Heart left ventricle (tissue), 16 donors: ENCODE measurements around the gene TARBP1. TPM values are rescaled to one million over a fixed set of nuclear protein-coding genes. Genes with fewer than 3 reads are reported as not detected.
"Not testable (repeated sequence)": the region's sequence is repeated elsewhere in the genome, so short reads cannot be mapped to it uniquely, and the experiment has no call there.

ENCODE experiments used
- ATAC-seq, 4 donors: fragments of 200-7000 bp; cut with Tn5 transposase; one replicate each; pipeline ENCODE4 v1.9.1; 2020 to 2022; ENCODE audit warnings: moderate library complexity in 4 of 4, mild to moderate bottlenecking in 3 of 4, moderate number of reproducible peaks in 1 of 4
- DNase-seq, 5 donors: peaks; one replicate each; pipeline ENCODE4 v3.0.0-alpha.2; 2020
- H3K27ac ChIP-seq, 12 donors: fragments of 200-600 bp; sonication (generic) in 4 of 12; one replicate each; pipeline versions ENCODE4 v1.5.0 to v1.8.0; 2016 to 2022; ENCODE audit warnings: mild to moderate bottlenecking in 2 of 12
- H3K27me3 ChIP-seq, 9 donors: fragments of 200-600 bp; sonication (generic) in 2 of 9; one replicate each; pipeline versions ENCODE4 v1.5.1 to v1.8.0; 2016 to 2022; ENCODE audit warnings: mild to moderate bottlenecking in 3 of 9
- H3K36me3 ChIP-seq, 9 donors: fragments of 200-600 bp; sonication (generic) in 2 of 9; one replicate each; pipeline versions ENCODE4 v1.5.0 to v1.8.0; 2018 to 2022; ENCODE audit warnings: mild to moderate bottlenecking in 2 of 9
- H3K4me1 ChIP-seq, 12 donors: fragments of 200-600 bp; sonication (generic) in 4 of 12; one replicate each; pipeline versions ENCODE4 v1.5.0 to v1.8.0; 2016 to 2022; ENCODE audit warnings: mild to moderate bottlenecking in 3 of 12
- H3K4me3 ChIP-seq, 12 donors: fragments of 200-600 bp; sonication (generic) in 4 of 12; one replicate each; pipeline versions ENCODE4 v1.5.0 to v1.8.0; 2017 to 2022; ENCODE audit warnings: mild to moderate bottlenecking in 9 of 12, moderate library complexity in 4 of 12
- H3K9me3 ChIP-seq, 12 donors: fragments of 200-600 bp; sonication (generic) in 4 of 12; one replicate each; pipeline versions ENCODE4 v1.5.0 to v1.8.0; 2016 to 2022; ENCODE audit warnings: mild to moderate bottlenecking in 1 of 12
- POLR2A ChIP-seq, 2 donors: fragments of 450-650 bp; IDR thresholded peaks; one replicate each; pipeline ENCODE4 v1.6.1; 2017; ENCODE audit warnings: antibody characterized with exemption in 2 of 2, mild to moderate bottlenecking in 2 of 2, moderate library complexity in 2 of 2
- WGBS, 4 donors: extraction: QIAGEN DNeasy Blood & Tissue Kit in 2 of 4; methylation state at CpG; one replicate each; pipeline versions ENCODE4 v1.1.5 to v1.1.7; 2013 to 2018; 5-methylcytosine and 5-hydroxymethylcytosine counted together
- intact Hi-C, 10 donors: fragments of 100-400 bp; cut with DNase I; formaldehyde crosslinking; loops; one replicate each; pipeline versions ENCODE4 v1.11.1 to v1.14.2; 2022
- polyA plus RNA-seq, 2 donors: library from polyadenylated mRNA; stranded (reverse); fragments of 200-250 nt; gene quantifications; one replicate each; pipeline ENCODE4 v1.2.3, GENCODE V29; 2013
- total RNA-seq, 9 donors: library from RNA; depleted of rRNA in 2 of 9; stranded (reverse); fragments of >200 nt in 2 of 9; fragmentation: NEBNext Ultra II Directional in 3 of 9; extraction: Animal tissue kit (Norgen Biotek cat#: 25700) in 3 of 9; gene quantifications; one replicate each; pipeline versions ENCODE4 v1.1.0 to v1.2.4, GENCODE V29; 2016 to 2023
- TF ChIP-seq, protein P1 (sequence below), 12 donors: fragments of 200-600 bp; sonication (generic) in 4 of 12; IDR thresholded peaks; one replicate each; pipeline versions ENCODE4 v1.5.0 to v1.8.0; 2018 to 2022; ENCODE audit warnings: antibody characterized with exemption in 12 of 12, mild to moderate bottlenecking in 5 of 12
- donor health status: ischemic (EF 13 %, LVEDD 7.1; RV severe dilation, severe dysfunction).
- donor health status: healthy with polysubstance abuse.
- donor health status: DM: no; HTN: yes; CAD: no.
- donor health status: DM: no; HTN: no; CAD: no.
- donor health status: ischemic (EF 25% LVEDD 6.9; RV normal size, moderate dysfunction).
- donor health status: ischemic (EF 25% LVEDD 5.7; RV mildly dilated, moderate dysfunction).
- donor health status: healthy.
- donor health status: DM: yes; HTN: yes; CAD: no.
- donor health status: ischemic (EF 35%, LVEDD 5.7; RV mildly dilated, moderate dysfunction).
- donor health status: nonischemic (EF 11% LVEDD 7.7; RV severe dilation, severe dysfunction).
- donor health status: DM: yes; HTN: yes; CAD: no.
- donor health status: PGD.
- donor health status: ischemic (EF 29% LVEDD 5.4; RV normal size, mild dysfunction).
- donor health status: nonischemic (EF 23%, LVEDD 6.1; RV moderate dilation, normal function).

TARBP1 gene
- total and polyA plus RNA-seq, 11 donors, result 4.8 to 18.2 (median 9.9) TPM

DNA sequence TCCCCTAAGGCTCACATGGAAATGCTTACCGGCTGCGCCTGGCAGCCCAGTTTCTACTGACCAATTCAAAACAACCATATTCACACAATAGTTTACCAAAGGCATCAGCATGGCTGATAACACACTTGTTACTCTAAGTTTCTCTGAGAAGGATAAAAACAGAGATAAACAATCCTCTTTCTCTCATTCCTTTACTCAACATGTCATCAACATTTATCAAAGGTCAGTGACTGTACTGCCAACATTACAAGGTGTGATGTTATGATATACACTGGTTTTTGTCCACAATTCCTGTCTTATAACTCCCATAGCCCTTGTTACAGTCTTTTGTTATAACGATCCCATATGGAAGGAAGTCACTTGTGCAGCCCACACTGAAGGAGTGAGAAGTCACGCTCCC lies 72.1 kb downstream of the TARBP1 start:
- Histone ChIP-seq H3K27ac (no peak overlapping the region), H3K4me3 (no peak overlapping the region), H3K27me3 (no peaks in the 10 kb centered on the region), H3K4me1 (peaks cover 0 to 9% (median 0%) of the 10 kb centered on the region in 12 donors), H3K36me3 (peaks cover 0 to 46% (median 20%) of the 10 kb centered on the region in 9 donors), H3K9me3 (no peaks in the 10 kb centered on the region)
- no peak for DNase-seq
- 57 to 73% (median 68%) methylated on average over 4 of the region's 4 CpGs for WGBS, 4 donors
- intact Hi-C loops, result no loop called here
- no peak for ATAC-seq
- no peak for TF ChIP-seq POLR2A (IDR thresholded peaks at IDR 0.05)
- TF ChIP-seq, protein P1, sequence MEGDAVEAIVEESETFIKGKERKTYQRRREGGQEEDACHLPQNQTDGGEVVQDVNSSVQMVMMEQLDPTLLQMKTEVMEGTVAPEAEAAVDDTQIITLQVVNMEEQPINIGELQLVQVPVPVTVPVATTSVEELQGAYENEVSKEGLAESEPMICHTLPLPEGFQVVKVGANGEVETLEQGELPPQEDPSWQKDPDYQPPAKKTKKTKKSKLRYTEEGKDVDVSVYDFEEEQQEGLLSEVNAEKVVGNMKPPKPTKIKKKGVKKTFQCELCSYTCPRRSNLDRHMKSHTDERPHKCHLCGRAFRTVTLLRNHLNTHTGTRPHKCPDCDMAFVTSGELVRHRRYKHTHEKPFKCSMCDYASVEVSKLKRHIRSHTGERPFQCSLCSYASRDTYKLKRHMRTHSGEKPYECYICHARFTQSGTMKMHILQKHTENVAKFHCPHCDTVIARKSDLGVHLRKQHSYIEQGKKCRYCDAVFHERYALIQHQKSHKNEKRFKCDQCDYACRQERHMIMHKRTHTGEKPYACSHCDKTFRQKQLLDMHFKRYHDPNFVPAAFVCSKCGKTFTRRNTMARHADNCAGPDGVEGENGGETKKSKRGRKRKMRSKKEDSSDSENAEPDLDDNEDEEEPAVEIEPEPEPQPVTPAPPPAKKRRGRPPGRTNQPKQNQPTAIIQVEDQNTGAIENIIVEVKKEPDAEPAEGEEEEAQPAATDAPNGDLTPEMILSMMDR (IDR thresholded peaks at IDR 0.05), result no peak

DNA sequence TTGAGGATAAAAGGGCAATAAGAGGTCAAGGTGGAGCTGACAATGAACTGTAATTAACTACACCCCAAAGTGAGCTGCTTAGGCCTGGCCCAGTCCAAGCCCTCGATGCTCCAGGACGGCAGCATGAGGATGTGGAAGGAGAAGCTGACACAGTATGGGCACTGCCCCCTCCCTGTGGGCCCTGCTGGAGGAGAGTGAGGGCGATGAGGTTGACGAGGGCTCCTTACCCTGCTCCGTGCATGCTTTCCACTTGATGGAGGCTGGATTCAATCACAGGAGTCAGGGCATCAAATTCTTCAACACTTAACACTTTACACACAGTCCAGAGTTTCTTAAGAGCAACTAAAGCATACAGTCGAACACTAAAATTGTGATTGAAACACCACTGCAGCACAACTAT lies 73.3 kb downstream of the TARBP1 start:
- intact Hi-C loops, result no loop called here
- DNase-seq (no peak), ATAC-seq (no peak)
- peaks cover 0 to 14% (median 0%) of the 10 kb centered on the region in 12 donors for H3K4me1 ChIP-seq
- no peaks in the 10 kb centered on the region for H3K9me3 ChIP-seq
- no peak overlapping the region for H3K27ac ChIP-seq
- peaks cover 0 to 35% (median 19%) of the 10 kb centered on the region in 9 donors for H3K36me3 ChIP-seq
- H3K4me3 ChIP-seq, result no peak overlapping the region
- TF ChIP-seq, protein P1 (IDR thresholded peaks at IDR 0.05), result no peak
- TF ChIP-seq POLR2A (IDR thresholded peaks at IDR 0.05), result no peak
- WGBS, 4 donors, result 59 to 71% (median 65%) methylated on average over 6 of the region's 6 CpGs
- H3K27me3 ChIP-seq, result no peaks in the 10 kb centered on the region

DNA sequence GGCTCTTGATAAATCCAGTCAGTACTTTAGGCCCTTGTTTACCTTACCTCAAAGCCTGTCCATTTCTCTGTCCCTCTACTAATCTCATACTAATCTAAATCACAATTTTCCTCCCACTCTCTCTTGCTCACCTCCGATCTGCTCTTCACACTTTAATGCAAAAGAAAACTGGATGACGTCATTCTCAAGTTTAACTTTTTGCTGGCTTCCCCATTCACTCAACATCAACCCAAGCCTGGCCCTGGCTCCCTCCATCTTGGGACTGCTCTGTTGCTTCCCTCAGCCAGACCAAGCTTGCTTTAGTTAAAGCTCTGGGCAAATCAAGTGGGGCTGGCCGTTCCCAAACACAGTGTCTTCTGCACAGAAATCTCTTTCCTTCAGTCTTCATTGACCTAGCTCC lies 76.0 kb downstream of the TARBP1 start:
- DNase-seq (no peak), ATAC-seq (no peak)
- intact Hi-C loops, result no loop called here
- TF ChIP-seq, protein P1 (IDR thresholded peaks at IDR 0.05), result no peak
- TF ChIP-seq POLR2A (IDR thresholded peaks at IDR 0.05), result no peak
- H3K4me3 ChIP-seq, result no peak overlapping the region
- H3K36me3 ChIP-seq, result peaks cover 0 to 19% (median 3%) of the 10 kb centered on the region in 9 donors
- no peaks in the 10 kb centered on the region for H3K9me3 ChIP-seq
- no peaks in the 10 kb centered on the region for H3K27me3 ChIP-seq
- 94 to 98% (median 96%) methylated on average over 3 of the region's 3 CpGs for WGBS, 4 donors
- H3K4me1 ChIP-seq, result peaks cover 0 to 32% (median 0%) of the 10 kb centered on the region in 12 donors
- H3K27ac ChIP-seq, result no peak overlapping the region

DNA sequence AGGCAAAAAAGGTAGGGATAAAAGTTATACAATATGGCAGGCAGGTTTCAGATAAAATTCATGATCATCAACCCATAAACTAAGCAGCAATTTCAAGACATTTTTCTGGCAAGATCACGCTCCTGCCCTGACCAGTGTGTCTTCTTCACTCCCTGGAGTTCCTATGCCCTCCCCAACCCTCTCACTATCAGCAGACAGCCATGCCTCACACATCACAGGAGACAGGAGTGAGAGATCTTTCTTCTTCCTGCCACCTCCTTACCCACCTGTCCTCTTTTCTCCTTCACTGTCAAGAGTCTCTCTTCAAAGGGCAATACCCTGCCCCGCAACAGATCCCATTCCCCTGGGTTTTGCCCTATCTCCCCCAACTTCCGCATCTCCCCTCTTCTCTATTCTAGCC lies 77.3 kb downstream of the TARBP1 start:
- no peak for TF ChIP-seq POLR2A (IDR thresholded peaks at IDR 0.05)
- ATAC-seq (no peak), DNase-seq (no peak)
- H3K27me3 ChIP-seq, result no peaks in the 10 kb centered on the region
- intact Hi-C loops, result no loop called here
- H3K4me1 ChIP-seq, result peaks cover 0 to 35% (median 0%) of the 10 kb centered on the region in 12 donors
- H3K9me3 ChIP-seq, result no peaks in the 10 kb centered on the region
- H3K27ac ChIP-seq, result peak overlapping the region in 4 of 12 donors; percentile 1 to 74 (median 38)
- H3K36me3 ChIP-seq, result peaks cover 0 to 19% (median 3%) of the 10 kb centered on the region in 9 donors
- WGBS, 4 donors, result 94 to 95% (median 95%) methylated on average over 3 of the region's 3 CpGs
- H3K4me3 ChIP-seq, result no peak overlapping the region

DNA sequence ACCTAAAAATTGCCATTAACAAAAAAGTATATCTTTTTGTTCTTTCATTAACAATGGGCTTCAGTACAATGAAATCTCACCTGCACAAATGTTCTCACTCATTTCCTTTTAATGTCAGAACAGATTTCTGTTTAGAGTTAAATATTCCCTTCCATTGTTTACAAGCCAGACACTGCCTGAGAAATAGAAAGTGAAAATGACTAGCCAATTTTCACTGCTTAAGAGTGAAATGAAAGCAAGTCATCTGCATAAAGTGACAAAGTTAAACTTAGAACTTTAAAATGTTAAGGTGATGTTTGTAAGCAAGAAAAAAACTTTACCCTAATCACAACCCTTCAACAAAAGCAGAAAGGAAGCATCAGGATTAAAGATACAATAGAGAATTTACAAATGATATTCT lies 78.2 kb downstream of the TARBP1 start:
- Histone ChIP-seq H3K27ac (peak overlapping the region in 7 of 12 donors; percentile 1 to 74 (median 45)), H3K4me3 (peak overlapping the region in 3 of 12 donors; percentile 5 to 27 (median 21)), H3K27me3 (no peaks in the 10 kb centered on the region), H3K9me3 (no peaks in the 10 kb centered on the region), H3K36me3 (peaks cover 0 to 21% (median 3%) of the 10 kb centered on the region in 9 donors), H3K4me1 (peaks cover 0 to 44% (median 0%) of the 10 kb centered on the region in 12 donors)
- intact Hi-C loops, result no loop called here
- no peak for DNase-seq
- TF ChIP-seq, protein P1 (IDR thresholded peaks at IDR 0.05), result no peak
- no peak for TF ChIP-seq POLR2A (IDR thresholded peaks at IDR 0.05)
- ATAC-seq, result no peak

DNA sequence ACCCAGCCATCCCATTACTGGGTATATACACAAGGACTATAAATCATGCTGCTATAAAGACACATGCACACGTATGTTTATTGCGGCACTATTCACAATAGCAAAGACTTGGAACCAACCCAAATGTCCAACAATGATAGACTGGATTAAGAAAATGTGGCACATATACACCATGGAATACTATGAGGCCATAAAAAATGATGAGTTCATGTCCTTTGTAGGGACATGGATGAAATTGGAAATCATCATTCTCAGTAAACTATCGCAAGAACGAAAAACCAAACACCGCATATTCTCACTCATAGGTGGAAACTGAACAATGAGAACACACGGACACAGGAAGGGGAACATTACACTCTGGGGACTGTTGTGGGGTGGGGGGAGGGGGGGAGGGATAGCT lies 79.5 kb downstream of the TARBP1 start:
- not testable (repeated sequence) for ATAC-seq
- WGBS, 4 donors, result 82 to 94% (median 89%) methylated on average over 6 of the region's 6 CpGs

More for the DNA sequence above, 79.5 kb downstream of the TARBP1 start:
- Histone ChIP-seq H3K4me1 (peaks cover 0 to 47% (median 0%) of the 10 kb centered on the region in 12 donors), H3K27ac (peak overlapping the region in 1 of 12 donors; percentile 72), H3K36me3 (peaks cover 0 to 21% (median 2%) of the 10 kb centered on the region in 9 donors)
- intact Hi-C loops, H3K4me3 ChIP-seq, H3K27me3 ChIP-seq, DNase-seq, H3K9me3 ChIP-seq: not testable (repeated sequence)
